AG08396 (cell line): ENCODE measurements around the gene C16orf46.
A peak's percentile ranks its signal among the peaks of the same experiment; 100 is the strongest.
"Not testable (repeated sequence)": the region's sequence is repeated elsewhere in the genome, so short reads cannot be mapped to it uniquely, and the experiment has no call there.

Experiments used
- DNase-seq: peaks from one replicate; pipeline ENCODE4 v3.0.0; 2012; ENCODE audit warnings: low spot score, mixed read lengths

Gene C16orf46, protein sequence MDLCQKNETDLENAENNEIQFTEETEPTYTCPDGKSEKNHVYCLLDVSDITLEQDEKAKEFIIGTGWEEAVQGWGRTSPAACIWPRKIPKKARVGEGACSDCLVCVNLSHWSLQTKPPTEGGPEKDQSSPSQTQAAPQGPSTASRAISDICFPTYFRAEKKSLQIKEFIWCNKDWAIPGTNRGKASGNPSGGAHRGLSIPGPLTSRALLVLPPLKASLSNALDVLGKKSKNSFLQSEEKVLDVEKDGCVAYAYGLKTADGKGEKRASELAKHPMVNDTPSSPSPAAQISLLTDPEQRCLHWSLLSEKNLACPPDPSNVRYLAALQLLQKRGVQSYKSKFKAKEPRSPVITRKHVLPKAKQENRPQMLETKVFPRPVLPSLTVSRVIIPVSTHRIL

DNA sequence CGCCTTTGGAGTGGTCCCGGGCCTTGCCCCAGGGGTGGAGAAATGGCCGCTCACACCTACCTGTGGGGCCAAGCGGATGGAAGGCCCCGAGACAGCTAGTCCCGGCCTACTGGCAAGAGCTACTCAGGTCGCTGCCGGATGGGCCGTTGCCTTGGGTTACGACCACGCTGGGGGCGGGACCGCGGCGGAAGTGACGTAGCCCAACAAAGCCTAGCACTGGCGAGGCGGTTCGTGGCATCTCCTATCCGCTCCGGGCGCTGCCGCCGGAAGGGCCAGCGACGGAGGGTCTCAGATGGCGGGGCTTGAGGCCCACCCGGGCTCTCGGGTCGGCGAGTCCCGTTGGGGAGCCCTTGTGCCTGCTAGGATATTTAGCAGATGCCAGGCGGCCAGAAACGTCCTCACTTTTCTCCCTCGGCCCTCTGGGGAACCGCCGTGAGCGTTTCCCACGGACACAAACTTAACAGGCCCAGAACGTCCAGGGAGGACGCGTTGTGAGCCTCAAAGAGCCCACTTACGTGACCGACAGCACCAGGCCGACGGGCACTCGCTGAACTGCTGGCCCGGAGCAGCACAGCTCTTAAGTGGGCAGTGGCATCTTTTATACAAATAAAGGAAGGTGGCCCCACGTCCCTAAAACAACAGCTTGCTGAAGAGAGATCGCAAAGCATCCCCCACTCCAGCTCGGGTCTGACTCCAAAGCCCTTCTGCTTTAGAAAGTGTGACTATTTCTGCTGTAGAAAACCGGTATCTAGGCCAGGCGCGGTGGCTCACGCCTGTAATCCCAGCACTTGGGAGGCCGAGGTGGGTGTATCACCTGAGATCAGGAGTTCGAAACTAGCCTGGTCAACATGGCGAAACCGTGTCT lies at the start of gene C16orf46:
C16orf46 (minus strand) TSS at position 163 of the 865 bp plus-strand sequence. CDS start 13,283 bp downstream, outside the sequence.
- peak; percentile 96 for DNase-seq

DNA sequence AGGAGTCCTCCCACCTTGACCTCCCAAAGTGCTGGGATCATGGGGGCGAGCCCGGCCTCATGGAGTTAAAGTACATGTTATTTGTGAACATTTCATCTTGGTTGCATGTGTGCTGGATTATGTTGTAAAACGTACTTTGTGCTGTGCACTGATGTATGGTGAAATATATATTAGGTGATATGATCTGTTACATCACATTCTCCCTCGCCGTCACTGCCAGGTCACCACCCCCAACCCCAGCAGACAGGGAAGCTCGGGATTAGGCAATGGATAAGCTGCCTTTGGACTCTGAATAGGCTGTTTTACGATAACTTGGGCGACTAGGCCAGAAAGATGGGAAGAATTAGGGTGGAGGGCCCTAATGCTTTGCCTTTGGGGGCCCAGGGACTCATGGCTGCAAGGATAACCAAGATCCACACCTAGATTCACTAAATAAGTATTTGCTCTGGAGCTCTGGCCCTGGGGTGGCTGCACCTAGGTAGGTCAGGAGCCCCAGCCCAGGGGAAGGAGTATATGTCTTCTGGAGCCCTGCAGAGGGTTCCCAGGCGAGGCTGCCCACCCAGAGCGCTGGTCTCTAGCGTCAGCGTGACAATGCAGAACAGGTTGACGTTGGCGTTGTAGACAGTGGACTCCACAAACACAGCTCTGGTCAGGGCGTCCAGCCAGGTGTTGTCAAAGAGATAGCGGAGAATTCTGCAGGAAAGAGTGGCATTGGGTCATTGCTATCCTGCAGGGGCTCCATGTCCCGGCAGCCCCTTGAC lies 46.2 kb upstream of the C16orf46 start:
- no peak for DNase-seq

DNA sequence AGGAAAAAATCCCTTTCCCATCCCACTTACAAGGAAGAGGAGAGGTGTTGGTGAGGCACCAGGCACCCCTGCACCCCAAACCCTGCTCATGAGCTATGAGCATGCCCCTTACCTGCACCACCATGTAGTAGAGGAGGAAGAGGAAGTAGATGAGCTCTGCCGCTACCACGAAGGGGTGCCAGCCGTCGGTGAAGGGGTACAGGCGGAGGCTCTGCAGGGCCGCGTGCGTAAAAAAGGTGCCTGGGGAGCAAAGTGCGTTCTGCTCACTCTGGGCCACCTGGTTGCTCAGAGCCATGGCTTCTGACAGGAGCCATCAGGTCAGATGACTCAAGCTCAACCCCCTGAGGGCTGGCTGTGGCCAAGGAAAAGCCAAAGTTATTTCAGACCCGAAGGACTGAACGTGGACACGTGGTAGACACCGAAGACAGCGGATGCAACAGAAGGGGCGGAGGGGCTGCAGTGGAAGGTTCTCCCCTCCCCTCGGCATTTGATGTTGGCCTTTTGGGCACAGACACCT lies 44.5 kb upstream of the C16orf46 start:
- DNase-seq, result no peak

DNA sequence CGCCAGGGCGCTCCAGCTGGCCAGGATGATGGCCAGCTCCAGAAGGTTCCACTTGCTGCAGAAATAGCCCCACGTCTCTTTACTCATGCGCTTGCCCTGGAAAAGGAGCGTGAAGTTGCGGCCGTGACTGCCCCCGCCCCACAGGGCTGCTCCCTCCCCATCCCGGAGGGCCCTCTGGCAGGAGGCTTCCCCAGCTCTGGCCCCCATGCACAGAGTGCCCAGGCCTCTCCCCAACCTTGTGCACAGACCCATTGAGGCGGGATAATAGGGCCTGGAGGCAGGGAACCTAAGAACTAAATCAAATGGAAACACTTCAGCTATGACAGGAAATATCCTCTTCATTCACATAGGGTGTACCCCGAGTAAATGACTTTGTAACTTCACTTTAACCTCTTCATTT lies 40.4 kb upstream of the C16orf46 start:
- no peak for DNase-seq

DNA sequence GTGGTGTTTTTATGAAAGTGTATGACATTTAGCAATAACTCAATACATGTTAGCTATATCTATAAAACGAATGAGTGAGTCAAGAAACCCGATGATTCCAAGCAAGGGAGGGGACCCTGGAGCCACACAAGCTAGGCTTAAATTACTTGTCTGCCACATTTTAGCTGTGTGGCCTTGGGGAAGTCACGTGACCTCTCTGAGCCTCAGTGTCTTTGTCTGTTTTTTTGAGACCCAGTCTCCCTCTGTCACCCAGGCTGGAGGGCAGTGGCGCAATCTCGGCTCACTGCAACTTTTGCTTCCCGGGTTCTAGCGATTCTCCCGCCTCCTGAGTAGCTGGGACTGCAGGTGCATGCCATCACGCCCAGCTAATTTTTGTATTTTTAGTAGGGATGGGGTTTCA lies 39.2 kb upstream of the C16orf46 start:
- no peak for DNase-seq

DNA sequence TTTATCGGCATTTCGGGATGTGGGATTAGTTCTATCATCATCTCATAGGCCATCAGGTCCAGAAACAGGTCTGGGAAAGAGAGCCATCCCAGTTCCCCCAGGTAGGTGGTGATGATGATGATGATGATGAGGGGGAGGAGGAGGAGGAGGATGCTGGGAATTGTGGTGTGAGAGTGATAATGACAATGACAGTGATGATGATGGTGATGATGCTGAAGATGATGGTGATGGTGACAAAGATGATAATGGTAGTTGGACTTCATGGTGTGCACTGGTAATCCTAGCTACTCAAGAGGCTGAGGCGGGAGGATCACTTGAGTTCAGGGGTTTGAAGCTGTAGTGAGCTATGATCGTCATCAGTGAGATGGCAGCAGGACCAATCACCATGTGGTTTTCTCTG lies 35.4 kb upstream of the C16orf46 start:
- no peak for DNase-seq

DNA sequence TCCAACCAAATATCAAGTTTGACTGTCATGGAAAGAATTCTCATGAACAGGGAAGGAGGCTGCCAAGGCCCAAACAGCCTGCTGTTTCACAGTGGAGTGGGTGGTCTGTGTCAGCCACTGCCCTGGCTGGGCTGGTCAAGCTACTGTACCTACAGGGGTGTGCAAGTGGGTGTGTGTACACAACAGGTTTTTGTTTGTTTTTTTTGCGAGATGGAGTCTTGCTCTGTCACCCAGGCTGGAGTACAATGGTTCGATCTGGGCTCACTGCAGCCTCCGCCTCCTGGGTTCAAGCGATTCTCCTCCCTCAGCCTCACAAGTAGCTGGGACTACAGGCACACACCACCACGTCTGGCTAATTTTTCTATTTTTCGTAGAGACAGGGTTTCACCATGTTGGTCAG lies 32.2 kb upstream of the C16orf46 start:
- DNase-seq, result not testable (repeated sequence)

DNA sequence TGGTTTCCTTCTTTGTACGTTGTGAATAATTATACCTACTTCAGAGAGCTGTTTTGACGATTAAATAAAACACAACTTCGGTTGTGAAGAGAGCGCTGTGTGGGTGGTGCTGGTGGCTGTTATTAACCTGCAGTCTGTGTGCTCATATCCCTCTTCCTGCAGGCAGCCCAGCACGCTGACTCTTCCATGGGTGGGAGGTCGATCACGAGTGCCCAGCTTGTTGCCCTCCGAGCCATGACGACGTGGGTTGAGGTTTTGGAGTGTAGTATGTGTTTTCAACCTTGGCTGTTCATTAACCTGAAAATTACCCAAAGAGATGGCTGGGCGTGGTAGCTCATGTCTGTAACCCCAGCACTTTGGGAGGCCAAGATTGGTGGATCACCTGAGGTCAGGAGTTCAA lies 30.5 kb upstream of the C16orf46 start:
- DNase-seq, result no peak

DNA sequence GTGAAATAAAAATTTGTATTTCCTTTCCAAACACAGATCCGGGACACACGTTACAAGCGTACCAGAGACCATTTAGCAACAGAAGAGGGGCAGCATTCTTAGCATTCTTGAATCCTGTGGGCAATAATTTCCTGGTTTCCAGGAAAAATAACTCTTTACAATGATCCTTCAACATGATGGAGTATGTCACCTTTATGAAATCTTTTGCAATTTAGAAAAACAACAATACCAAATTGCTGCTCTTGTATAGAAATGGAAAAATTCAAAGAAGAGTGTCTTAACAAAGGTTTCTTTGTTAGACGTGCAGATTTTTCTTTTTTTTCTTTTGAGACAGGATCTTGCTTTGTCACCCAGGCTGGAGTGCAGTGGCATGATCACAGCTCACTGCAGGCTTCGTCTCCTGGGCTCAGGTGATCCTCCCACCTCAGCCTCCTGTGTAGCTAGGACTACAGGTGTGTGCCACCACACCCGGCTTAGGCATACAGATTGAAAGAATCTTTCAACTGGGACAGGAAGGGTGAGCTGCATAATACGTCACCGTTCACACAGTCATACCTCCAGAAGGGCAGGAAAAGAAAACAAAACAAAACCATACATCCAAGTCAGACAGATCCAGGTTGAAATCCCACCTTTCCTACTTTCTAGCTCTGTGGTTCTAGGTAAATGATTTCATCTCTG lies 29.9 kb upstream of the C16orf46 start:
- no peak for DNase-seq

DNA sequence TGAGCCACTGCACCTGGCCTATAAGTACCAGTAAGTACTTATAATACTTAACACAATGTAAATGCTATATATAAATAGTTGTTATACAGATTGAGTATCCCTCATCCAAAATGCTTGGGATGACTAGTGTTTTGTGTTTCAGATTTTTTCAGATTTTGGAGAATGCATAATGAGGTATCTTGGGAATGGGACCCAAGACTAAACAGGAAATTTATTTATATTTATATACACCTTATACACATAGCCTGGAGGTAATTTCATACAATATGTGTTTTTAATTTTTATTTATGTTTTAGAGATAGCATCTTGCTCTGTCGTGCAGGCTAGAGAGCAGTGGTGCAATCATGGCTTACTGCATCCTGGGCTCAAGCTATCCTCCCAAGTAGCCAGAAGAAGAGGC lies 28.9 kb upstream of the C16orf46 start:
- no peak for DNase-seq

DNA sequence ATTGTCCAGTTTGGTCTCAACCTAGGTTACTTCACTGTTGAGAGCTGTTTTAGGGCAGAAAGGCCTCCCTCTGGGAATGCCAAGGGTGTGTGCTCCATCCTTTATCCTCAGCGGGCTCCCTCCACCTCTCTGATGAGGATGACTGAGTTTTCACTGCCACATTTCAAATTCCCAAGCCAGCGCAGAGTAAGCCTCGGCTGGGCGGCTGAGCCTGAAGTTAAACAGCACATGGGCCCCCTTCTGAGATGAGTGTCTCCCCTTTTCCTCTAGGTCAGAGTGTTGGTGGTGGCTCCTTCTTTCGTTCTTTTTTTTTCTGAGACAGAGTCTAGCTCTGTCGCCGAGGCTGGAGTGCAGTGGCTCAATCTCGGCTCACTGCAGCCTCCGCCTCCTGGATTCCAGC lies 24.7 kb upstream of the C16orf46 start:
- no peak for DNase-seq

DNA sequence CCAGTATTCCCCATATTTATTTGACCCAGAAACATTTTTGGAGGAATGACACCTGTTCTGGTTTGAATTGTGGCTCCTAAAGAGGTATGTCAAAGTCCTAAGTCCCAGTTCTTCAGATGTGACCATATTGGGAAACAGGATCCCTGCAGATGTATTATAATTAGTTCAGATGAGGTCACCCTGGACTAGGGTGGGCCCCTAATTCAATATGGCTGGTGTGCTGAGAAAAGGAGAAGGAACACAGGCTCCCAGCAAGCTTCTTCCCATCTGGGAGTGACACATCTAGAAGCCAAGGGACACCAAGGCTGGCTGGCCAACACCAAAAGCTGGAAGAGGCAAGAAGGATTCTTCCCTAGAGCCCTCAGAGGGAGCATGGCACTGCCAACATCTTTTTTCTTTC lies 22.9 kb upstream of the C16orf46 start:
- no peak for DNase-seq

DNA sequence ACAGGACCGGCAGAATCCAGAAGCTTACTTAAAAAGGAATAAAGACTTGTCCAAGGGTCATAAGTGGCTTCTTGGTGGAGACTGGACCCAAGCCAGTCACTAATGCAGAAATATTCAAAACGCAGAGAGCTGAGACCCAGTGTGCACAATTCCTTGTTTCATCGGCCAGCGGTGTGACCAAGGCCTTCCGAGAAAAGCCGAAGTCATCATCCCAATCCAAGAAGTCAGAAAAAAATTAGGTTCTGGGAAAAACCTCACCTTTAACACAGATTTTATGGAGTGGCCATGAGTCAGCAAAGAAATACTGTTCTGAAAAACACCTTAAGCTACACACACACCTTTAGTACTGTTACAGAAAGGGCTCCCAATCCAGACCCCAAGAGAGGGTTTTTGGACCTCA lies 20.2 kb upstream of the C16orf46 start:
- DNase-seq, result no peak

DNA sequence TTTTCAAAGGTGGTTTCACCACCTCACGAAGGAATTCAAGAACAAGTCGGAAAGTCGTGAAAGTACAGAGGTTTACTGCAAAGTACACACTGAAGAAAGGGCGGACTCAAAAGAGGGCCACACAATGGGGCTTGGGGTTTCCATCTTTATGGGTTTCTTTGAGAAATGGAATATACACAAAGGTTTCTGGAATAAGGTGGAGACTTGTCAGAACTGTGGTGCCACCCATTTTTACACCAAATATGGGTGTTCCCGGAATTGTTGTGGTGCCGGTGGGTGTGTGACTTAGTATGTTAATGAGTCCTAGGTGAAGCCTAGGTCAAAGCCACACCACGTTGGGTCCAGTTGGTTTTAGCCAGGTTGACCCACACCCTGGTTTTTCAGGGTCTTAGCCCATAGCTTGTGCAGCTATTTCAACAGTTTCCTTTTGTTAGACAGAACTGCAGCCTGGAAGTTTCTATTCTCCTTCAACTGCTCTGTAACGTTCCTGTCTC lies 19.7 kb upstream of the C16orf46 start:
- DNase-seq, result no peak

DNA sequence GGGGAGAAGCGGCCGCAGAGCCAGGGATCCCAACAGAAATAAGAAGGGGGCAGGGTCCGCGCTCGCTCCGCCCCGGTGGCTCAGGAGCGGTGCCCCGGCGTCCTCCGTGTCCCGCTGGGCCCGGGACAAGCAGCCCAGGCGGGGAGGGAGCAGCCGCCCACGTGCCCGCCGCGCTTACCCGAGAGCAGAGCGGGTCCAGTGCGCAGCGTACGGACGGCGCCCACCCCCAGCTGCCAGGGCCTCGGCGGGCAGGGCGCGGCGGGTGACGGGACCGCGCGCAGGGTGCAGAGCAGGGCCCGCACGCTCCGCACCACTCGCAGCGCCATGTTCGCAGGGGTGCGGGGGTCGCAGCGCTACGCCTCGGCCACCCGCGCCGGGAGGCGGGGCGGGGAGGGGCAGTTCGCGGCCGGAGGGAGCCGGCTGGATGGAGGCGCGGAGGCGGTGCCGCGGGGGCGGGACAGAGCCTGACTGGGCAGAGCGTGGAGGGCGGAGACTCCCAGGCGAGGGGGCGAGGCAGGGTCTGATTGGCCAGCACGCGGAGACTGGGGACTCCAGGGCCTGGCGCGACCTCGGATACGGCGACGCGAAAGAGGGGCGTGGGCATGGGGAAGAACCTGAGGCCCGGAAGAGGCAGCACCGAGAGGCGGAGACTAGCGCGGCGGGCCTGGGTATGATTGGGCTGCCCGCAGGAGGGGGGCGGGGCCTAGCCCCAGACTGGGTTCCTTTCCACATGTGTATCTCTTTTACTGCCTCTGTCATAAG lies 19.1 kb upstream of the C16orf46 start, which contains the start of gene GCSH:
GCSH (minus strand) TSS at position 443 of the 762 bp plus-strand sequence; CDS start at position 326, 117 bp downstream.
- peak; percentile 98 for DNase-seq

DNA sequence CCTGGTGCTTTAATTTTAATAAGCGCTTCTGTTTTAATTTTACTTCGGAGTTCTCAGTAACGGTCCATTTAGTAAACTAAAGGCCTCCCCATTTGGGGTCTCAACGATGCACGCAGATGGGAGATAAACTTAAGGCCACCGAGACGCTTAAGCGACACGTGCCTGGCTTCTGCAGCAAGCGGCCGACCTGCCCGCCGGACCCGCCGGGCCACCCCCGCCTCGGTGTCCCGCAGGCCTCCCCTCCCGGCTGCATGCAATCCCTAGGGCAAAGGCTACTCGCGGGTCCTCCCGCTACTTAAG lies 18.6 kb upstream of the C16orf46 start:
- DNase-seq, result no peak

DNA sequence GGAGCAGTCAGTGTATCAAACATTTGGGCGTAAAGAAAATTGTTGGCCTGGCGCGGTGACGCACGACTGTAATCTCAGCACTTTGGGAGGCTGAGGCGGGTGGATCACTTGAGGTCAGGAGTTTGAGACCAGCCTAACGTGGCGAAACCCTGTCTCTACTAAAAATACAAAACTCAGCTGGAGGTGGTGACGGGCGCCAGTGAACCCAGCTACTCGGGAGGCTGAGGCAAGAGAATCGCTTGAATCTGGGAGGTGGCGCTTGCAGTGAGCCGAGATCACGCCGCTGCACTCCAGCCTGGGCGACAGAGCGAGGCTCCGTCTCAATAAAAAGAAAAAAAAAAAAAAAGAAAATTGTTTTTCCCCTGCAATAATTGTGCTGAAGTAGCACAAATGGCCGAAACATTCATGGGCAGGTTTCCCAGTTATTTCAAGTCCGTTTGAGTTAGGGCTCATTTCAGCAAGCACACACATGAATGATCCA lies 17.8 kb upstream of the C16orf46 start:
- no peak for DNase-seq

DNA sequence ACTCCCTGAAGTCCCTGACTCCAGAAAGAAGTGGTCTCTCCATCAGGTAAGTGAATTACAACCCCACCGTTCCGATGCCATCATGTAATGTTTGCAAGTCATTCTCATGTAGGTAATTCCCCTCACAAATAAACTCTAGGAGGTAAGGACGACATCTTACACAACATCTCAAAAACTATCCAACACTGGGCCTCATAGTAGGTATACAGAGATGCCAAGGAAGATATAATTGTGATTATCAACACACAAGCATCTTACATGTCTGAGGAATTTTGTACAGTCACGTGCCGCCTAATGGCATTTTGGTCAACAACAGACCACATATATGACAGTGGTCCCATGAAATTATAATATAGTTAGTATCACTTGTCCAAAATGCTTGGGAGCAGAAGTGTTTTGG lies 11.8 kb upstream of the C16orf46 start:
- DNase-seq, result no peak

DNA sequence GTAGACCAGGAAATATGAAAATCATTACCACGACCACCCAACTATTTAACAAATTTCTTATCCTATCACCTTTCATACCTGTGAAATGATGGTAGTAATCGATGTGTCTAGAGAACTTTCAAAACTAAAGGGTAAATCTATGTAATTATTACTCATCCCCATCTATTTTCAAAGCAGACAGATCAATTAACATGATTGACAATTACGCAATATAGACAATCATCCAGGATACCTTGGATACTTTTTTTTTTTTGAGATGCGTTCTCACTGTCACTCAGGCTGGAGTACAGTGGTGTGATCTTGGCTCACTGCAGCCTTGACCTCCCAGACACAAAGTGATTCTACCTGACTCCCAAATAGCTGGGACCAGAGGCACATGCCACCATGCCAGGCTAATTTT lies 4.0 kb upstream of the C16orf46 start:
- no peak for DNase-seq

DNA sequence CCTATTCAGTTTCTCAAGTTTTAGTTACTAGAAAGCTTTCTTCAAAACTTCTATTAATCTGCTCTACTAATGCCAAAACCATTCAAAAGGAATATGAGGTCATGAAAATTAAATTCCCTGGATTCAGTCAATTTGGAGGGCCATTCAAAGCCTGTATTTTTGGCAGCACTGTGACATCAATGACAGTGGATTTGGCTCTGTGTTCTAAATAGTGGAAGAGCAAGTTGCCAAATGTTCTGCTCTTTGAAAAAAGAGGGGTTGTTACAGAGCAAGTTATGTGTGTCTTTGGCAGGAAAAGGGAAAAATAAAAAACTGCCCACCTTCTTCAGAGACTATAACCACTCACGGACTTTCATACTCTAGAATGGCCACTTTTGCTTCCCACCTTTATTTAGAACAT lies 3.2 kb upstream of the C16orf46 start:
- no peak for DNase-seq
